Panc1 (cell line): ENCODE results near the gene STUB1. TPM values are rescaled to one million over a fixed set of nuclear protein-coding genes. Genes with fewer than 3 reads are reported as not detected.

Experiments
- ATAC-seq: fragments of 200-7000 bp; cut with Tn5 transposase; 2 replicates; pipeline ENCODE4 v1.9.1; 2020; ENCODE audit warnings: mild to moderate bottlenecking, moderate library complexity
- BruUV-seq: library from RNA; stranded (reverse); fragments of 400-500 nt; replicated peaks from 2 replicates; lab custom pipeline; 2021; lab: Mats Ljungman, UMichigan
- CTCF ChIA-PET: fragments of 300-600 bp; sonication (Branson Sonifier 250); formaldehyde crosslinking; loops from one replicate; lab custom pipeline; 2022; ENCODE audit warnings: antibody characterized with exemption; lab: Charles Lee
- POLR2A ChIA-PET: fragments of 300-600 bp; sonication (Branson Sonifier 250); formaldehyde crosslinking; loops from one replicate; lab custom pipeline; 2022; ENCODE audit warnings: antibody characterized with exemption; lab: Charles Lee
- DNase-seq: peaks from one replicate; pipeline ENCODE4 v3.0.0-alpha.2; 2010; ENCODE audit warnings: low read depth, low spot score
- H3K27ac ChIP-seq: 2 replicates; pipeline ENCODE4 v1.5.1; 2011; ENCODE audit warnings: mild to moderate bottlenecking, low read length, inconsistent platforms
- H3K27me3 ChIP-seq: fragments of 200-500 bp; sonication (Bioruptor generic); 2 replicates; pipeline ENCODE4 v1.6.0; 2014; ENCODE audit warnings: low read length, inconsistent platforms; ENCODE audit not compliant: control insufficient read depth, insufficient read depth
- H3K36me3 ChIP-seq: fragments of 200-500 bp; sonication (Bioruptor generic); 2 replicates; pipeline ENCODE4 v1.5.1; 2014; ENCODE audit warnings: inconsistent platforms, mild to moderate bottlenecking, low read length, moderate library complexity; ENCODE audit not compliant: control insufficient read depth, insufficient read depth
- H3K4me1 ChIP-seq: 2 replicates; pipeline ENCODE4 v1.5.1; 2011; ENCODE audit warnings: inconsistent platforms, mild to moderate bottlenecking, low read length, moderate library complexity; ENCODE audit not compliant: control insufficient read depth, insufficient read depth
- H3K4me3 ChIP-seq, 2 experiments: 2 replicates each; pipeline ENCODE4 v1.5.1; 2011 to 2012; ENCODE audit warnings: low read depth in 2 of 2, low read length in 2 of 2, mild to moderate bottlenecking in 2 of 2, inconsistent platforms in 1 of 2, moderate library complexity in 1 of 2
- H3K9me3 ChIP-seq: fragments of 200-500 bp; sonication (Bioruptor generic); 2 replicates; pipeline ENCODE4 v1.5.1; 2014; ENCODE audit warnings: low read depth, mild to moderate bottlenecking, inconsistent platforms, low read length, moderate library complexity; ENCODE audit not compliant: control insufficient read depth, insufficient read depth
- POLR2AphosphoS5 ChIP-seq: IDR thresholded peaks from 2 replicates; pipeline ENCODE4 v1.6.1; 2012; ENCODE audit warnings: mild to moderate bottlenecking, low read depth, low read length, moderate library complexity
- SIN3A ChIP-seq: IDR thresholded peaks from 2 replicates; pipeline ENCODE4 v1.6.1; 2012; ENCODE audit warnings: low read depth, mild to moderate bottlenecking, low read length, moderate library complexity, borderline replicate concordance; ENCODE audit not compliant: insufficient read depth
- TCF7L2 ChIP-seq: IDR thresholded peaks from 2 replicates; pipeline ENCODE4 v1.6.1; 2011; ENCODE audit warnings: mild to moderate bottlenecking, low read depth, low read length, inconsistent platforms
- in situ Hi-C: cut with HindIII; loops from 2 replicates; pipeline ENCODE4 v1.10.0; 2016; ENCODE audit warnings: low sequenced_read_pairs, low pct_unique_long_range_greater_than_20kb
- intact Hi-C: fragments of 100-400 bp; cut with micrococcal nuclease; formaldehyde crosslinking; loops from one replicate; pipeline ENCODE4 v1.10.0; 2022; ENCODE audit not compliant: unreplicated experiment
- total RNA-seq: library from RNA; stranded (reverse); gene quantifications from one replicate; pipeline ENCODE4 v1.2.1, GENCODE V29; 2021; ENCODE audit not compliant: unreplicated experiment
- TF ChIP-seq, protein P1 (sequence below), 2 experiments: IDR thresholded peaks; 2 replicates each; pipeline ENCODE4 v1.6.1; 2011 to 2012; ENCODE audit warnings: low read depth in 2 of 2, control low read depth in 1 of 2, low read length in 1 of 2, mild to moderate bottlenecking in 1 of 2, moderate library complexity in 1 of 2; ENCODE audit not compliant: insufficient read depth in 1 of 2
- TF ChIP-seq, protein P2 (sequence below): fragments of 450-650 bp; IDR thresholded peaks from 2 replicates; pipeline ENCODE4 v1.5.1; 2017; ENCODE audit warnings: mild to moderate bottlenecking

The STUB1 gene
- total RNA-seq, 1 experiment from 2014 or later: 217 TPM

DNA sequence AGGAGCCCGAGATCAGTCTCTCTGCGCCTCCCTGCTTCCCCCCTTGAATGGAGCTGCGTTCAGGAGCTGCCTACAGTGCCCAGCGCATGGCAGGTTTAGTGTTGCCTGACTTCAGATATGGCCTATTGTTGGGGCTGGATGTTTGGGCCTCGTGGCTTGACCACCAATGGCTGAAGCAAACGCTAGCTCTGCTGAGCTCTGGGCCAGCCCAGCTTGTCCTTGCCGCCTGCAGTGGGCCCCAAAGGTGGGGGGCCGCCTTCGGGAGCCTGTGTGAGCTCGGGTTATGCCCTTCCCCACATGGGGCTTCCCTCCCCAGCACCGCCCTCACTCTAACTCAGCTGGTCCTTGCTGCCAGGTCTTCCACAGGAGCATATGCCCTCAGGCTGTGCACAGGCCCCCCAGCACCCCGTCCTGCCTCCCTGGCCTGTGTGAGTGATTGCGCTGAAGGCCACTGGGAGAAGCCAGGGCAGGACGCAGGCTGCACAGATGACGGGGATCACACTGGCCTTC is 42.1 kb upstream of the STUB1 start:
- TF ChIP-seq, protein P1, sequence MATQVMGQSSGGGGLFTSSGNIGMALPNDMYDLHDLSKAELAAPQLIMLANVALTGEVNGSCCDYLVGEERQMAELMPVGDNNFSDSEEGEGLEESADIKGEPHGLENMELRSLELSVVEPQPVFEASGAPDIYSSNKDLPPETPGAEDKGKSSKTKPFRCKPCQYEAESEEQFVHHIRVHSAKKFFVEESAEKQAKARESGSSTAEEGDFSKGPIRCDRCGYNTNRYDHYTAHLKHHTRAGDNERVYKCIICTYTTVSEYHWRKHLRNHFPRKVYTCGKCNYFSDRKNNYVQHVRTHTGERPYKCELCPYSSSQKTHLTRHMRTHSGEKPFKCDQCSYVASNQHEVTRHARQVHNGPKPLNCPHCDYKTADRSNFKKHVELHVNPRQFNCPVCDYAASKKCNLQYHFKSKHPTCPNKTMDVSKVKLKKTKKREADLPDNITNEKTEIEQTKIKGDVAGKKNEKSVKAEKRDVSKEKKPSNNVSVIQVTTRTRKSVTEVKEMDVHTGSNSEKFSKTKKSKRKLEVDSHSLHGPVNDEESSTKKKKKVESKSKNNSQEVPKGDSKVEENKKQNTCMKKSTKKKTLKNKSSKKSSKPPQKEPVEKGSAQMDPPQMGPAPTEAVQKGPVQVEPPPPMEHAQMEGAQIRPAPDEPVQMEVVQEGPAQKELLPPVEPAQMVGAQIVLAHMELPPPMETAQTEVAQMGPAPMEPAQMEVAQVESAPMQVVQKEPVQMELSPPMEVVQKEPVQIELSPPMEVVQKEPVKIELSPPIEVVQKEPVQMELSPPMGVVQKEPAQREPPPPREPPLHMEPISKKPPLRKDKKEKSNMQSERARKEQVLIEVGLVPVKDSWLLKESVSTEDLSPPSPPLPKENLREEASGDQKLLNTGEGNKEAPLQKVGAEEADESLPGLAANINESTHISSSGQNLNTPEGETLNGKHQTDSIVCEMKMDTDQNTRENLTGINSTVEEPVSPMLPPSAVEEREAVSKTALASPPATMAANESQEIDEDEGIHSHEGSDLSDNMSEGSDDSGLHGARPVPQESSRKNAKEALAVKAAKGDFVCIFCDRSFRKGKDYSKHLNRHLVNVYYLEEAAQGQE (IDR thresholded peaks at IDR 0.05; ENCODE audit: insufficient read depth in 1 of 2, low read depth in 2 of 2, low read length in 1 of 2): no peak
- TF ChIP-seq TCF7L2: no peak
- no peak for TF ChIP-seq SIN3A
- TF ChIP-seq, protein P2, sequence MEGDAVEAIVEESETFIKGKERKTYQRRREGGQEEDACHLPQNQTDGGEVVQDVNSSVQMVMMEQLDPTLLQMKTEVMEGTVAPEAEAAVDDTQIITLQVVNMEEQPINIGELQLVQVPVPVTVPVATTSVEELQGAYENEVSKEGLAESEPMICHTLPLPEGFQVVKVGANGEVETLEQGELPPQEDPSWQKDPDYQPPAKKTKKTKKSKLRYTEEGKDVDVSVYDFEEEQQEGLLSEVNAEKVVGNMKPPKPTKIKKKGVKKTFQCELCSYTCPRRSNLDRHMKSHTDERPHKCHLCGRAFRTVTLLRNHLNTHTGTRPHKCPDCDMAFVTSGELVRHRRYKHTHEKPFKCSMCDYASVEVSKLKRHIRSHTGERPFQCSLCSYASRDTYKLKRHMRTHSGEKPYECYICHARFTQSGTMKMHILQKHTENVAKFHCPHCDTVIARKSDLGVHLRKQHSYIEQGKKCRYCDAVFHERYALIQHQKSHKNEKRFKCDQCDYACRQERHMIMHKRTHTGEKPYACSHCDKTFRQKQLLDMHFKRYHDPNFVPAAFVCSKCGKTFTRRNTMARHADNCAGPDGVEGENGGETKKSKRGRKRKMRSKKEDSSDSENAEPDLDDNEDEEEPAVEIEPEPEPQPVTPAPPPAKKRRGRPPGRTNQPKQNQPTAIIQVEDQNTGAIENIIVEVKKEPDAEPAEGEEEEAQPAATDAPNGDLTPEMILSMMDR: no peak
- TF ChIP-seq POLR2AphosphoS5: no peak
- no peaks in the 10 kb centered on the region for H3K36me3 ChIP-seq
- ChIA-PET CTCF (no interaction called here), POLR2A (interaction anchor here (0.6 kb wide), 1 partner anchor 54 kb away, joined by 3 read pairs; no protein-coding TSS in a partner anchor)
- in situ Hi-C loops: no loop called here
- peak overlapping the region; percentile 88 for H3K27ac ChIP-seq
- DNase-seq: no peak
- no TSS peak for BruUV-seq
- no peak overlapping the region for H3K4me3 ChIP-seq
- H3K27me3 ChIP-seq: no peaks in the 10 kb centered on the region
- peaks cover 29% of the 10 kb centered on the region for H3K4me1 ChIP-seq
- intact Hi-C loops: no loop called here
- H3K9me3 ChIP-seq: no peaks in the 10 kb centered on the region
- ATAC-seq: no peak

DNA sequence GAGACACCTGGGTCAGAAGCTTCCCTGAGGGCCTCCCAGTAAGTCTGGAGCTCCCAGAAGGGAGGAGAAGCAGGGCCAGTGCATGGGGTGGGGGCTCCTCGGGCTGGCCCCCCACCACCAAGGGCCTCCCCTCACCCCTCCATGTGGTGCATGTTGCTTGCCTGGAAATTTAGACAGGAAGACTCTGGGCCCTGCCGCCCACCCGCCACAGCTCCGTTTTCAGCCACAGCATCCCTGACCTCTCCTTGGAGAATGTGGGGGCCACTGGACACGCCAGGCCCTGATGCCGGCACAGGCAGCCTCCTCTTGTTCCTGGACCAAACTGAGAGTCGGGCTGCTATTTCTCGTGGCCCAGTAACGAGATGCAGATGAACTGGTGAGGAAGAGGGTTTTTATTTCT is 41.4 kb upstream of the STUB1 start:
- H3K36me3 ChIP-seq: no peaks in the 10 kb centered on the region
- H3K9me3 ChIP-seq: no peaks in the 10 kb centered on the region
- ChIA-PET POLR2A (no interaction called here), CTCF (no interaction called here)
- DNase-seq: no peak
- peaks cover 37% of the 10 kb centered on the region for H3K4me1 ChIP-seq
- H3K4me3 ChIP-seq: no peak overlapping the region
- TF ChIP-seq, protein P2: no peak
- TF ChIP-seq SIN3A: no peak
- TF ChIP-seq TCF7L2: no peak
- TF ChIP-seq POLR2AphosphoS5: no peak
- TF ChIP-seq, protein P1 (IDR thresholded peaks at IDR 0.05; ENCODE audit: insufficient read depth in 1 of 2, low read depth in 2 of 2, low read length in 1 of 2): no peak
- ATAC-seq: no peak
- BruUV-seq: no TSS peak
- in situ Hi-C loops (no loop called here), intact Hi-C loops (no loop called here)
- H3K27ac ChIP-seq: peak overlapping the region; percentile 18
- no peaks in the 10 kb centered on the region for H3K27me3 ChIP-seq
